ENCODE results near the gene CNIH3. TPM values are rescaled to one million over a fixed set of nuclear protein-coding genes. Genes with fewer than 3 reads are reported as not detected.

CNIH3 gene
- total RNA-seq, 2 experiments from 2014 or later: 1.8 to 2.5 TPM

- no peaks in the 10 kb centered on the region for H3K36me3 Mint-ChIP-seq (ENCODE audit: low read depth)
- no peak for ATAC-seq (ENCODE audit: poor library complexity)
- no peaks in the 10 kb centered on the region for H3K9me3 Mint-ChIP-seq
- Histone ChIP-seq H3K27ac (ENCODE audit: low read depth in 1 of 2, low read length in 2 of 2) (no peak overlapping the region), H3K4me3 (ENCODE audit: low read length) (no peak overlapping the region), H3K9me3 (ENCODE audit: control insufficient read depth in 1 of 2, insufficient read depth in 1 of 2, low read length in 2 of 2) (no peaks in the 10 kb centered on the region), H3K27me3 (ENCODE audit: control insufficient read depth in 1 of 2, insufficient read depth in 2 of 2, low read length in 2 of 2) (no peaks in the 10 kb centered on the region), H3K36me3 (ENCODE audit: insufficient read depth, low read length) (no peaks in the 10 kb centered on the region), H3K4me1 (ENCODE audit: insufficient read depth, low read length) (no peaks in the 10 kb centered on the region)
- H3K4me1 Mint-ChIP-seq (ENCODE audit: low read depth): no peaks in the 10 kb centered on the region
- intact Hi-C loops (cut with DNase I, micrococcal nuclease): no loop called here
- DNase-seq: no peak
- no peaks in the 10 kb centered on the region for H3K27me3 Mint-ChIP-seq
- H3K4me3 Mint-ChIP-seq: no peak overlapping the region
- ChIA-PET POLR2A (no interaction called here), CTCF (no interaction called here)
- H3K27ac Mint-ChIP-seq: no peak overlapping the region
- TF ChIP-seq CTCF (IDR thresholded peaks at IDR 0.05): no peak
Observed at GRCh38 chr1:224662870-224663269, 46.8 kb downstream of the CNIH3 start.

GRCh38 chr1:224665016-224665415 is 48.9 kb downstream of the CNIH3 start:
- no peaks in the 10 kb centered on the region for H3K9me3 Mint-ChIP-seq
- POLR2A ChIA-PET: no interaction called here
- no peak for DNase-seq
- no peak for TF ChIP-seq CTCF (IDR thresholded peaks at IDR 0.05)
- no peak overlapping the region for H3K4me3 Mint-ChIP-seq
- no peak overlapping the region for H3K27ac Mint-ChIP-seq
- no peak for ATAC-seq (ENCODE audit: poor library complexity)
- Histone ChIP-seq H3K9me3 (ENCODE audit: control insufficient read depth in 1 of 2, insufficient read depth in 1 of 2, low read length in 2 of 2) (no peaks in the 10 kb centered on the region), H3K36me3 (ENCODE audit: insufficient read depth, low read length) (no peaks in the 10 kb centered on the region), H3K4me1 (ENCODE audit: insufficient read depth, low read length) (no peaks in the 10 kb centered on the region), H3K27ac (ENCODE audit: low read depth in 1 of 2, low read length in 2 of 2) (no peak overlapping the region), H3K27me3 (ENCODE audit: control insufficient read depth in 1 of 2, insufficient read depth in 2 of 2, low read length in 2 of 2) (no peaks in the 10 kb centered on the region), H3K4me3 (ENCODE audit: low read length) (no peak overlapping the region)
- CTCF ChIA-PET: no interaction called here
- no peaks in the 10 kb centered on the region for H3K27me3 Mint-ChIP-seq
- intact Hi-C loops (cut with DNase I, micrococcal nuclease): no loop called here
- no peaks in the 10 kb centered on the region for H3K36me3 Mint-ChIP-seq (ENCODE audit: low read depth)
- H3K4me1 Mint-ChIP-seq (ENCODE audit: low read depth): no peaks in the 10 kb centered on the region

GRCh38 chr1:224666078-224666477 is 50.0 kb downstream of the CNIH3 start:
- POLR2A ChIA-PET: no interaction called here
- Histone ChIP-seq H3K4me1 (ENCODE audit: insufficient read depth, low read length) (no peaks in the 10 kb centered on the region), H3K27ac (ENCODE audit: low read depth in 1 of 2, low read length in 2 of 2) (no peak overlapping the region), H3K27me3 (ENCODE audit: control insufficient read depth in 1 of 2, insufficient read depth in 2 of 2, low read length in 2 of 2) (no peaks in the 10 kb centered on the region), H3K9me3 (ENCODE audit: control insufficient read depth in 1 of 2, insufficient read depth in 1 of 2, low read length in 2 of 2) (no peaks in the 10 kb centered on the region), H3K36me3 (ENCODE audit: insufficient read depth, low read length) (no peaks in the 10 kb centered on the region), H3K4me3 (ENCODE audit: low read length) (no peak overlapping the region)
- DNase-seq (no peak), ATAC-seq (ENCODE audit: poor library complexity) (no peak)
- intact Hi-C loops (cut with DNase I, micrococcal nuclease): no loop called here
- TF ChIP-seq CTCF (IDR thresholded peaks at IDR 0.05): no peak
- H3K27ac Mint-ChIP-seq: no peak overlapping the region
- no peak overlapping the region for H3K4me3 Mint-ChIP-seq
- CTCF ChIA-PET: no interaction called here
- no peaks in the 10 kb centered on the region for H3K27me3 Mint-ChIP-seq
- no peaks in the 10 kb centered on the region for H3K9me3 Mint-ChIP-seq
- H3K4me1 Mint-ChIP-seq (ENCODE audit: low read depth): no peaks in the 10 kb centered on the region
- H3K36me3 Mint-ChIP-seq (ENCODE audit: low read depth): no peaks in the 10 kb centered on the region
